Measurements from ENCODE around the gene ATP1A2. TPM values are rescaled to one million over a fixed set of nuclear protein-coding genes. Genes with fewer than 3 reads are reported as not detected.

ATP1A2 gene
- total and polyA plus RNA-seq, 3 experiments from 2014 or later = not detected

DNA sequence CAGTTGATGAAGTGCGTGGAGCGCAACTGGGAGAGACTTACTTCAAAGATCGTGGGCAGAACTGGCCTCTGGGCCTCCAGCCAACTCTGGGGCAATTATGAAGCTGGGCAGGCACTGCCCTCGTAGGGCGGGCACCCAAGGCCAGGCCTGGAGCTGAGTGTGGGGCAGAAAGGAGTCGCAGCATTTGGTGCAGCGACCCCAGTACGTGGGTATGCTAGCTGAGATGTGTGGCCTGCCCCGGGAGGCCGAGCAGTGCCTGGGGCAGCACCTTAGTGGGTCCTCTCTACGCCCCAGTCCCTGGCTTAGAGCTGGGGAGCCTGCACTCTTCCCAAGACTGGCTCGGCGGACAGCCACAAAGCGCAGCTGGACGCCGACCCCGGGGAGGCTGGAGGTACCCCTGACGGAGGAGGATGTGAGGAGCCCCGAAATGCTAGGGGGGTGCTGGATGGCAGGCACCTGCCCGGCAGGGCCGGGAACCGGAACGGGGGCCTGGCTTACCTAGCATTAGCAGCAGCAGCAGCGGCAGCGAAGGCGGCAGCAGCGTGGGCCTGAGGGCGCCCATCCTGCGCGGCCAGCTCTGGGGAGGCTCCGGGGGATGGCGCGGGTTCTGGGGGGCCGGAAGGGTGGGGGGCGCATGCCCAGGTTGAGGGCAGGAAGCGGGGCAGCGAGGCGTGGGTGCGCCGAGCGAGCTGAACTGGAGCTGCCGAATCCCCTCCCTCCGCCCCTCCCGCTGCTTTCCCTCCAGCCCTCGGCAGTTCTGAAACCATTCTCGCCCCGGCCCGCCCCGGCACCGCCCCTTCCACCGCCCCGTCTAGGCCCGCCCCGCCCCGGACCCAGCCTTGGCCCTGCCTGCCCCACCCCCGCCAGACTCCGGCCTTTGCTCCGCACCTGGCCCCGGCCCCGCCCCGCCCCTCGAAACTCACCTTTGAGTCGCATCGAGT is 17.4 kb upstream of the ATP1A2 start, which contains the start of gene IGSF8:
Gene IGSF8 (minus strand): TSS at position 709 of the 941 bp plus-strand sequence. CDS start 147 bp downstream, at position 562.
- no peaks in the 10 kb centered on the region for H3K27me3 ChIP-seq (ENCODE audit: insufficient read depth, low read length, poor library complexity, severe bottlenecking)
- CTCF ChIA-PET = interaction anchor here (1.1 to 6.8 kb wide), 6 partner anchors 9 to 279 kb away, joined by 3 to 81 read pairs (median 5); no protein-coding TSS in a partner anchor
- peaks cover 9% of the 10 kb centered on the region for H3K36me3 ChIP-seq (ENCODE audit: insufficient read depth, low read length)
- peak within 1 kb of the TSS; percentile 89 to 93 (median 91) for H3K4me3 Mint-ChIP-seq
- H3K4me1 Mint-ChIP-seq = peaks cover 48 to 85% (median 52%) of the 10 kb centered on the region in 3 donors
- H3K9me3 Mint-ChIP-seq = no peaks in the 10 kb centered on the region
- DNase-seq = peak; percentile 89 to 96 (median 91)
- H3K36me3 Mint-ChIP-seq = peaks cover 0 to 30% (median 3%) of the 10 kb centered on the region in 3 donors
- POLR2A ChIA-PET = interaction anchor here (0.5 to 2.2 kb wide), 10 partner anchors 11 to 1127 kb away, joined by 3 to 12 read pairs (median 5); partner anchors contain the start of genes DCAF8, KCNJ9, PEX19 and PIGM
- H3K4me1 ChIP-seq (ENCODE audit: insufficient read depth, low read length) = peaks cover 58% of the 10 kb centered on the region
- peak within 1 kb of the TSS; percentile 79 to 99 (median 96) for H3K27ac Mint-ChIP-seq
- H3K9me3 ChIP-seq (ENCODE audit: low read length) = no peaks in the 10 kb centered on the region
- peak within 1 kb of the TSS; percentile 79 for H3K27ac ChIP-seq (ENCODE audit: low read depth, low read length)
- peak within 1 kb of the TSS; percentile 89 for H3K4me3 ChIP-seq (ENCODE audit: low read length)
- H3K27me3 Mint-ChIP-seq = peaks cover 0 to 2% of the 10 kb centered on the region in 2 donors

- peak overlapping the region; percentile 79 to 99 (median 96) for H3K27ac Mint-ChIP-seq
- Histone ChIP-seq H3K9me3 (ENCODE audit: low read length) (no peaks in the 10 kb centered on the region), H3K27me3 (ENCODE audit: insufficient read depth, low read length, poor library complexity, severe bottlenecking) (no peaks in the 10 kb centered on the region), H3K27ac (ENCODE audit: low read depth, low read length) (peak overlapping the region; percentile 79), H3K4me3 (ENCODE audit: low read length) (peak overlapping the region; percentile 63), H3K4me1 (ENCODE audit: insufficient read depth, low read length) (peaks cover 54% of the 10 kb centered on the region), H3K36me3 (ENCODE audit: insufficient read depth, low read length) (peaks cover 6% of the 10 kb centered on the region)
- peak overlapping the region; percentile 76 to 91 (median 81) for H3K4me3 Mint-ChIP-seq
- no peaks in the 10 kb centered on the region for H3K9me3 Mint-ChIP-seq
- peak; percentile 94 to 99 (median 97) for DNase-seq
- CTCF ChIA-PET = interaction anchor here (1.1 to 6.8 kb wide), 4 partner anchors 14 to 278 kb away, joined by 3 to 81 read pairs (median 5); no protein-coding TSS in a partner anchor
- H3K36me3 Mint-ChIP-seq = peaks cover 0 to 22% (median 3%) of the 10 kb centered on the region in 3 donors
- H3K27me3 Mint-ChIP-seq = peaks cover 0 to 2% of the 10 kb centered on the region in 2 donors
- POLR2A ChIA-PET = interaction anchor here (0.5 to 2.2 kb wide), 8 partner anchors 13 to 1126 kb away, joined by 3 to 12 read pairs (median 6); partner anchors contain the start of genes DCAF8, PEX19 and PIGM
- H3K4me1 Mint-ChIP-seq = peaks cover 49 to 82% (median 52%) of the 10 kb centered on the region in 3 donors
Measured at GRCh38 chr1:160098852-160099561, 16.6 kb upstream of the ATP1A2 start.

- Mint-ChIP-seq H3K27me3 (peaks cover 0 to 2% of the 10 kb centered on the region in 2 donors), H3K9me3 (no peaks in the 10 kb centered on the region), H3K4me1 (peaks cover 45 to 74% (median 47%) of the 10 kb centered on the region in 3 donors), H3K27ac (peak overlapping the region; percentile 79 to 99 (median 96)), H3K36me3 (peaks cover 0 to 14% (median 3%) of the 10 kb centered on the region in 3 donors), H3K4me3 (peak overlapping the region in 6 of 7 donors; percentile 76 to 90 (median 80))
- Histone ChIP-seq H3K9me3 (ENCODE audit: low read length) (no peaks in the 10 kb centered on the region), H3K4me1 (ENCODE audit: insufficient read depth, low read length) (peaks cover 54% of the 10 kb centered on the region), H3K27me3 (ENCODE audit: insufficient read depth, low read length, poor library complexity, severe bottlenecking) (no peaks in the 10 kb centered on the region), H3K4me3 (ENCODE audit: low read length) (no peak overlapping the region), H3K27ac (ENCODE audit: low read depth, low read length) (peak overlapping the region; percentile 79), H3K36me3 (ENCODE audit: insufficient read depth, low read length) (no peaks in the 10 kb centered on the region)
- ChIA-PET CTCF (interaction anchor here (1.4 to 7.4 kb wide), 5 partner anchors 14 to 192 kb away, joined by 3 to 81 read pairs (median 71); no protein-coding TSS in a partner anchor), POLR2A (interaction anchor here (1.4 to 1.5 kb wide), 2 partner anchors 53 to 185 kb away, joined by 4 to 7 read pairs; partner anchors contain the start of gene PEX19)
- DNase-seq = no peak
Measured at GRCh38 chr1:160099716-160100375, 15.7 kb upstream of the ATP1A2 start.

- no peaks in the 10 kb centered on the region for H3K27me3 ChIP-seq (ENCODE audit: insufficient read depth, low read length, poor library complexity, severe bottlenecking)
- Mint-ChIP-seq H3K36me3 (peaks cover 0 to 4% (median 0%) of the 10 kb centered on the region in 3 donors), H3K27ac (peak overlapping the region; percentile 79 to 97 (median 96)), H3K9me3 (no peaks in the 10 kb centered on the region), H3K27me3 (peaks cover 0 to 2% of the 10 kb centered on the region in 2 donors), H3K4me1 (peaks cover 39 to 61% (median 41%) of the 10 kb centered on the region in 3 donors), H3K4me3 (peak overlapping the region; percentile 27 to 78 (median 58))
- ChIA-PET POLR2A (interaction anchor here (1.0 to 1.2 kb wide), 3 partner anchors 107 to 190 kb away, joined by 3 to 5 read pairs (median 4); partner anchors contain the start of gene PEX19), CTCF (interaction anchor here (0.7 to 7.4 kb wide), 15 partner anchors 8 to 279 kb away, joined by 3 to 72 read pairs (median 3); partner anchors contain the start of genes DCAF8 and PEA15)
- no peak overlapping the region for H3K4me3 ChIP-seq (ENCODE audit: low read length)
- peaks cover 46% of the 10 kb centered on the region for H3K4me1 ChIP-seq (ENCODE audit: insufficient read depth, low read length)
- no peak overlapping the region for H3K27ac ChIP-seq (ENCODE audit: low read depth, low read length)
- no peaks in the 10 kb centered on the region for H3K36me3 ChIP-seq (ENCODE audit: insufficient read depth, low read length)
- H3K9me3 ChIP-seq (ENCODE audit: low read length) = no peaks in the 10 kb centered on the region
- DNase-seq = peak; percentile 52 to 85 (median 71)
Measured at GRCh38 chr1:160101037-160101716, 14.4 kb upstream of the ATP1A2 start.

- H3K27ac ChIP-seq (ENCODE audit: low read depth, low read length) = no peak overlapping the region
- peaks cover 0 to 4% (median 0%) of the 10 kb centered on the region in 3 donors for H3K36me3 Mint-ChIP-seq
- peaks cover 32 to 53% (median 34%) of the 10 kb centered on the region in 3 donors for H3K4me1 Mint-ChIP-seq
- peak overlapping the region; percentile 79 to 97 (median 96) for H3K27ac Mint-ChIP-seq
- no peak overlapping the region for H3K4me3 Mint-ChIP-seq
- no peak overlapping the region for H3K4me3 ChIP-seq (ENCODE audit: low read length)
- no peaks in the 10 kb centered on the region for H3K9me3 Mint-ChIP-seq
- H3K27me3 ChIP-seq (ENCODE audit: insufficient read depth, low read length, poor library complexity, severe bottlenecking) = no peaks in the 10 kb centered on the region
- POLR2A ChIA-PET = interaction anchor here (0.9 to 1.2 kb wide), 3 partner anchors 106 to 183 kb away, joined by 3 to 4 read pairs (median 3); partner anchors contain the start of gene PEX19
- peaks cover 39% of the 10 kb centered on the region for H3K4me1 ChIP-seq (ENCODE audit: insufficient read depth, low read length)
- no peak for DNase-seq
- CTCF ChIA-PET = interaction anchor here (0.7 to 7.4 kb wide), 13 partner anchors 7 to 279 kb away, joined by 3 to 72 read pairs (median 4); partner anchors contain the start of genes DCAF8 and PEA15
- H3K27me3 Mint-ChIP-seq = peaks cover 0 to 3% of the 10 kb centered on the region in 2 donors
- no peaks in the 10 kb centered on the region for H3K36me3 ChIP-seq (ENCODE audit: insufficient read depth, low read length)
- no peaks in the 10 kb centered on the region for H3K9me3 ChIP-seq (ENCODE audit: low read length)
Measured at GRCh38 chr1:160101717-160102522, 13.6 kb upstream of the ATP1A2 start.
